COLO829 (cell line): ENCODE data around the gene IL5.
A peak's percentile ranks its signal among the peaks of the same experiment; 100 is the strongest.
"Not testable (repeated sequence)": the region's sequence is repeated elsewhere in the genome, so short reads cannot be mapped to it uniquely, and the experiment has no call there.

Source experiments
- DNase-seq: peaks from one replicate; pipeline ENCODE4 v3.0.0; 2012; ENCODE audit warnings: low spot score

IL5 gene

GRCh38 chr5:132528866-132529634 is 14.3 kb downstream of the IL5 start:
- no peak for DNase-seq

GRCh38 chr5:132528021-132528420 is 15.3 kb downstream of the IL5 start:
- DNase-seq, result no peak

- no peak for DNase-seq
Measured at GRCh38 chr5:132526974-132527564, 16.3 kb downstream of the IL5 start.

GRCh38 chr5:132526290-132526973 is 16.9 kb downstream of the IL5 start:
- peak; percentile 42 for DNase-seq

GRCh38 chr5:132525299-132525724 is 18.0 kb downstream of the IL5 start:
- no peak for DNase-seq

GRCh38 chr5:132524877-132525276 is 18.4 kb downstream of the IL5 start:
- not testable (repeated sequence) for DNase-seq

GRCh38 chr5:132522067-132522466 is 21.3 kb downstream of the IL5 start:
- not testable (repeated sequence) for DNase-seq

GRCh38 chr5:132513618-132514336 is 29.5 kb downstream of the IL5 start:
- DNase-seq, result not testable (repeated sequence)

- no peak for DNase-seq
Measured at GRCh38 chr5:132510076-132510475, 33.2 kb downstream of the IL5 start.

GRCh38 chr5:132506094-132506692 is 37.1 kb downstream of the IL5 start:
- DNase-seq, result no peak

GRCh38 chr5:132505641-132506040 is 37.7 kb downstream of the IL5 start:
- DNase-seq, result no peak

- DNase-seq, result no peak
Measured at GRCh38 chr5:132504746-132505145, 38.6 kb downstream of the IL5 start.

- DNase-seq, result no peak
Measured at GRCh38 chr5:132503244-132503643, 40.1 kb downstream of the IL5 start.

- DNase-seq, result no peak
Measured at GRCh38 chr5:132501961-132502931, 41.1 kb downstream of the IL5 start.

GRCh38 chr5:132501629-132501956 is 41.7 kb downstream of the IL5 start:
- DNase-seq, result no peak

- DNase-seq, result no peak
Measured at GRCh38 chr5:132500931-132501628, 42.2 kb downstream of the IL5 start.

- DNase-seq, result no peak
Measured at GRCh38 chr5:132500244-132500930, 42.9 kb downstream of the IL5 start.

GRCh38 chr5:132499440-132500243 is 43.7 kb downstream of the IL5 start:
- no peak for DNase-seq
